IMR-90 (cell line): ENCODE results near the gene THSD7B. TPM values are rescaled to one million over a fixed set of nuclear protein-coding genes. Genes with fewer than 3 reads are reported as not detected.

Source experiments
- ATAC-seq: fragments of 200-7000 bp; cut with Tn5 transposase; 2 replicates; pipeline ENCODE4 v1.9.1; 2020; ENCODE audit warnings: low read depth, mild to moderate bottlenecking, moderate library complexity
- BruUV-seq: library from RNA; stranded (reverse); fragments of 400-500 nt; replicated peaks from 2 replicates; lab custom pipeline; 2021; lab: Mats Ljungman, UMichigan
- CTCF ChIA-PET: fragments of 300-600 bp; formaldehyde crosslinking; extraction: SDS; loops from one replicate; lab custom pipeline; 2021; ENCODE audit warnings: antibody characterized with exemption; lab: Yijun Ruan, JAX
- POLR2A ChIA-PET: fragments of 300-600 bp; sonication (Branson Sonifier 250); formaldehyde crosslinking; loops from one replicate; lab custom pipeline; 2022; ENCODE audit warnings: antibody characterized with exemption; ENCODE audit not compliant: unreplicated experiment; lab: Charles Lee
- DNase-seq: peaks from one replicate; pipeline ENCODE4 v3.0.0; 2013
- H2AFZ ChIP-seq: replicated peaks from 2 replicates; pipeline ENCODE3; 2013; ENCODE audit warnings: low read length, mild to moderate bottlenecking; ENCODE audit not compliant: poor library complexity
- H2AK5ac ChIP-seq: 2 replicates; pipeline ENCODE4 v1.6.1; 2013; ENCODE audit warnings: low read depth, low read length, inconsistent platforms
- H2AK9ac ChIP-seq: replicated peaks from 2 replicates; pipeline ENCODE3; 2013; ENCODE audit warnings: mild to moderate bottlenecking, low read depth, low read length, moderate library complexity; ENCODE audit not compliant: poor library complexity
- H2BK120ac ChIP-seq: 2 replicates; pipeline ENCODE4 v1.6.1; 2013; ENCODE audit warnings: low read depth, low read length, inconsistent platforms
- H2BK15ac ChIP-seq: 3 replicates; pipeline ENCODE4 v1.6.1; 2013; ENCODE audit warnings: low read depth, low read length, inconsistent platforms
- H2BK20ac ChIP-seq: 2 replicates; pipeline ENCODE4 v1.6.1; 2013; ENCODE audit warnings: low read depth, mild to moderate bottlenecking, inconsistent platforms, low read length, moderate library complexity
- H2BK5ac ChIP-seq: 2 replicates; pipeline ENCODE4 v1.6.1; 2013; ENCODE audit warnings: mild to moderate bottlenecking, low read depth, low read length, inconsistent platforms; ENCODE audit not compliant: poor library complexity, severe bottlenecking
- H3K14ac ChIP-seq: replicated peaks from 2 replicates; pipeline ENCODE4 v1.6.1; 2013; ENCODE audit warnings: low read depth, low read length, inconsistent platforms
- H3K18ac ChIP-seq: 2 replicates; pipeline ENCODE4 v1.6.1; 2013; ENCODE audit warnings: low read depth, low read length, control low read depth
- H3K23ac ChIP-seq: 2 replicates; pipeline ENCODE4 v1.6.1; 2013; ENCODE audit warnings: low read depth, low read length, inconsistent platforms
- H3K27ac ChIP-seq: 2 replicates; pipeline ENCODE4 v1.5.1; 2013; ENCODE audit warnings: mild to moderate bottlenecking, control low read depth, low read length; ENCODE audit not compliant: insufficient read depth
- H3K27me3 ChIP-seq: 2 replicates; pipeline ENCODE4 v1.6.1; 2013; ENCODE audit warnings: low read length; ENCODE audit not compliant: control insufficient read depth, insufficient read depth
- H3K36me3 ChIP-seq: 2 replicates; pipeline ENCODE4 v1.6.1; 2013; ENCODE audit warnings: low read length, mixed read lengths; ENCODE audit not compliant: control insufficient read depth, insufficient read depth
- H3K4ac ChIP-seq: 2 replicates; pipeline ENCODE4 v1.6.1; 2013; ENCODE audit warnings: low read depth, low read length, inconsistent platforms
- H3K4me1 ChIP-seq: 2 replicates; pipeline ENCODE4 v1.6.1; 2013; ENCODE audit warnings: low read length, mixed read lengths; ENCODE audit not compliant: control insufficient read depth, insufficient read depth
- H3K4me2 ChIP-seq: 2 replicates; pipeline ENCODE4 v1.6.1; 2013; ENCODE audit warnings: low read depth, mild to moderate bottlenecking, control low read depth, low read length, moderate library complexity
- H3K4me3 ChIP-seq: 2 replicates; pipeline ENCODE4 v1.5.1; 2013; ENCODE audit warnings: low read depth, mild to moderate bottlenecking, control low read depth, low read length, moderate library complexity; ENCODE audit not compliant: insufficient read depth
- H3K56ac ChIP-seq: 2 replicates; pipeline ENCODE4 v1.6.1; 2013; ENCODE audit warnings: low read length, inconsistent platforms; ENCODE audit not compliant: insufficient read depth; ENCODE audit errors: extremely low read depth
- H3K79me1 ChIP-seq, 2 experiments: 2 replicates each; pipeline ENCODE4 v1.6.1; 2013; ENCODE audit warnings: low read length in 2 of 2, inconsistent platforms in 1 of 2, low read depth in 1 of 2
- H3K9ac ChIP-seq: 2 replicates; pipeline ENCODE4 v1.6.1; 2013; ENCODE audit warnings: low read depth, low read length, control low read depth
- H3K9me1 ChIP-seq: 2 replicates; pipeline ENCODE4 v1.6.1; 2013; ENCODE audit warnings: low read length, inconsistent platforms; ENCODE audit not compliant: insufficient read depth
- H3K9me3 ChIP-seq: 2 replicates; pipeline ENCODE4 v1.6.1; 2013; ENCODE audit warnings: low read length; ENCODE audit not compliant: control insufficient read depth, insufficient read depth
- H4K20me1 ChIP-seq: 2 replicates; pipeline ENCODE4 v1.6.1; 2013; ENCODE audit warnings: low read length, inconsistent platforms; ENCODE audit not compliant: insufficient read depth
- H4K5ac ChIP-seq: 2 replicates; pipeline ENCODE4 v1.6.1; 2013; ENCODE audit warnings: mild to moderate bottlenecking, low read depth, low read length, control low read depth
- H4K8ac ChIP-seq, 2 experiments: 2 replicates each; pipeline ENCODE4 v1.6.1; 2013; ENCODE audit warnings: low read depth in 2 of 2, low read length in 2 of 2, control low read depth in 1 of 2, inconsistent platforms in 1 of 2
- H4K91ac ChIP-seq: 2 replicates; pipeline ENCODE4 v1.6.1; 2013; ENCODE audit warnings: low read depth, low read length, inconsistent platforms; ENCODE audit not compliant: insufficient read depth
- BHLHE40 ChIP-seq: fragments of 150-350 bp; IDR thresholded peaks from 2 replicates; pipeline ENCODE4 v1.6.1; 2016; ENCODE audit warnings: mild to moderate bottlenecking, low read depth, low read length
- CEBPB ChIP-seq: IDR thresholded peaks from 2 replicates; pipeline ENCODE4 v1.6.1; 2012; ENCODE audit warnings: low read depth, low read length, improper control_type of control experiment
- CHD1 ChIP-seq: IDR thresholded peaks from 2 replicates; pipeline ENCODE4 v1.6.1; 2012; ENCODE audit warnings: low read depth, low read length, improper control_type of control experiment
- ELK1 ChIP-seq: fragments of 150-350 bp; IDR thresholded peaks from 2 replicates; pipeline ENCODE4 v1.6.1; 2016; ENCODE audit warnings: low read depth, mild to moderate bottlenecking, low read length, moderate library complexity, borderline replicate concordance
- FOS ChIP-seq: fragments of 150-350 bp; IDR thresholded peaks from 2 replicates; pipeline ENCODE4 v1.6.1; 2016; ENCODE audit warnings: low read depth, low read length
- MAFK ChIP-seq: IDR thresholded peaks from 2 replicates; pipeline ENCODE4 v1.6.1; 2012; ENCODE audit warnings: low read depth, low read length, improper control_type of control experiment
- MAZ ChIP-seq: IDR thresholded peaks from 2 replicates; pipeline ENCODE4 v1.6.1; 2012; ENCODE audit warnings: low read depth, mild to moderate bottlenecking, low read length, improper control_type of control experiment, moderate library complexity, borderline replicate concordance
- MXI1 ChIP-seq: IDR thresholded peaks from 2 replicates; pipeline ENCODE4 v1.6.1; 2012; ENCODE audit warnings: low read depth, mild to moderate bottlenecking, low read length, moderate library complexity, borderline replicate concordance
- NFE2L2 ChIP-seq: fragments of 150-350 bp; IDR thresholded peaks from 2 replicates; pipeline ENCODE4 v1.6.1; 2016; ENCODE audit warnings: low read depth, mild to moderate bottlenecking, low read length
- POLR2A ChIP-seq: IDR thresholded peaks from 2 replicates; pipeline ENCODE4 v1.6.1; 2012; ENCODE audit warnings: mild to moderate bottlenecking, low read depth, low read length
- RAD21 ChIP-seq: IDR thresholded peaks from 2 replicates; pipeline ENCODE4 v1.6.1; 2012; ENCODE audit warnings: low read length, improper control_type of control experiment
- RCOR1 ChIP-seq: IDR thresholded peaks from 2 replicates; pipeline ENCODE4 v1.6.1; 2012; ENCODE audit warnings: mild to moderate bottlenecking, low read length, improper control_type of control experiment; ENCODE audit not compliant: insufficient replicate concordance
- RFX5 ChIP-seq: IDR thresholded peaks from 2 replicates; pipeline ENCODE4 v1.8.0; 2012; ENCODE audit warnings: low read depth, mild to moderate bottlenecking, low read length, moderate library complexity
- SMC3 ChIP-seq: fragments of 150-350 bp; IDR thresholded peaks from 2 replicates; pipeline ENCODE4 v1.6.1; 2016; ENCODE audit warnings: low read depth, mild to moderate bottlenecking, antibody characterized with exemption, low read length, moderate library complexity
- USF2 ChIP-seq: fragments of 150-350 bp; IDR thresholded peaks from 2 replicates; pipeline ENCODE4 v1.6.1; 2017; ENCODE audit warnings: mild to moderate bottlenecking, antibody characterized with exemption, low read length, low read depth
- WGBS, 2 experiments: methylation state at CpG; one replicate each; pipeline versions ENCODE4 v1.1.5 to v1.1.7; 2013; ENCODE audit warnings: missing lambda C conversion rate in 2 of 2; ENCODE audit not compliant: insufficient read length in 1 of 2; ENCODE audit errors: extremely low coverage in 2 of 2; 5-methylcytosine and 5-hydroxymethylcytosine counted together
- dilution Hi-C: fragments of 300-500 bp; cut with HindIII; formaldehyde crosslinking; loops from one replicate; pipeline ENCODE4 v1.14.3; 2018; ENCODE audit warnings: low sequenced_read_pairs; ENCODE audit not compliant: unreplicated experiment
- in situ Hi-C: fragments of 300-500 bp; cut with MboI; formaldehyde crosslinking; loops from 3 replicates; pipeline ENCODE4 v1.14.3; 2019; ENCODE audit warnings: low sequenced_read_pairs, inconsistent platforms, mixed read lengths
- intact Hi-C: fragments of 100-400 bp; cut with micrococcal nuclease; formaldehyde crosslinking; loops from 2 replicates; pipeline ENCODE4 v1.10.0; 2022
- polyA plus RNA-seq, 3 experiments: library from polyadenylated mRNA; depleted of rRNA; stranded (reverse); fragments of >200 nt; gene quantifications; 2 replicates each; pipeline ENCODE4 v1.2.3, GENCODE V29; 2012; ENCODE audit warnings: low replicate concordance in 1 of 3
- total RNA-seq: library from RNA; depleted of rRNA; stranded (reverse); fragments of >200 nt; gene quantifications from 2 replicates; pipeline ENCODE4 v1.2.3, GENCODE V29; 2012
- TF ChIP-seq, protein P1 (sequence below): conservative IDR thresholded peaks from 2 replicates; pipeline ENCODE4 v1.5.1; 2012; ENCODE audit warnings: mild to moderate bottlenecking, low read depth, low read length, improper control_type of control experiment

The THSD7B gene
- total and polyA plus RNA-seq, 2 of the 4 experiments (the other 2 are of a cell fraction), result not detected

DNA sequence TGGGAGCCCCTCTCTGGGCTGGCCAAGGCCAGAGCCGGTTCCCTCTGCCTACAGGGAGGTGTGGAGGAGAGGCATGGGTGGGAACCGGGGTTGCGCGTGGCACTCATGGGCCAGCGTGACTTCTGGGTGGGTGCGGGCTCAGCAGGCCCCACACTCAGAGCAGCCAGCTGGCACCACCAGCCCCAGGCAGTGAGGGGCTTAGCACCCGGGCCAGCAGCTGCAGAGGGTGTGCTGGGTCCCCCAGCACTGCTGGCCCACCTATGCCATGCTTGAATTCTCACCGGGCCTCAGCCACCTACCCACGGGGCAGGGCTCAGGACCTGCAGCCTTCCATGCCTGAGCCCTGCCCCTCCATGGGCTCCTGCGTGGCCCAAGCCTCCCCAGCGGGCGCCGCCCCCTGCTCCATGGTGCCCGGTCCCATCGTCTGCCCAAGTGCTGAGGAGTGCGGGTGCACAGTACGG lies 950.4 kb downstream of the THSD7B start:
- Histone ChIP-seq H3K27ac (no peak overlapping the region), H3K9me3 (peaks cover 5% of the 10 kb centered on the region; the same call in 1 of the 2 replicates), H3K36me3 (no peaks in the 10 kb centered on the region), H3K27me3 (no peaks in the 10 kb centered on the region), H2BK15ac (no peak overlapping the region), H3K4me2 (no peak overlapping the region), H3K4me1 (no peaks in the 10 kb centered on the region), H3K14ac (no peak overlapping the region), H2AK9ac (no peak overlapping the region), H3K9me1 (no peaks in the 10 kb centered on the region), H3K23ac (no peak overlapping the region), H4K5ac (no peak overlapping the region), H2AK5ac (no peak overlapping the region), H4K91ac (no peak overlapping the region), H4K8ac (no peak overlapping the region), H2AFZ (no peak overlapping the region), H2BK20ac (no peak overlapping the region), H3K18ac (no peak overlapping the region), H3K9ac (no peak overlapping the region), H2BK5ac (no peak overlapping the region), H3K4ac (no peak overlapping the region), H3K79me1 (no peaks in the 10 kb centered on the region), H2BK120ac (no peak overlapping the region), H3K56ac (no peak overlapping the region), H3K4me3 (no peak overlapping the region), H4K20me1 (no peaks in the 10 kb centered on the region)
- 51% methylated on average over 6 of the region's 17 CpGs; no CpG with 5 or more reads in 1 of the 2 experiments for WGBS, 2 experiments
- POLR2A ChIA-PET, result no interaction called here
- in situ Hi-C loops (no loop called here), intact Hi-C loops (no loop called here), dilution Hi-C loops (no loop called here)
- CTCF ChIA-PET, result interaction anchor here (0.6 kb wide), 1 partner anchor 1385 kb away, joined by 3 read pairs; no protein-coding TSS in a partner anchor
- TF ChIP-seq NFE2L2, result no peak
- no peak for TF ChIP-seq MAFK
- TF ChIP-seq, protein P1, sequence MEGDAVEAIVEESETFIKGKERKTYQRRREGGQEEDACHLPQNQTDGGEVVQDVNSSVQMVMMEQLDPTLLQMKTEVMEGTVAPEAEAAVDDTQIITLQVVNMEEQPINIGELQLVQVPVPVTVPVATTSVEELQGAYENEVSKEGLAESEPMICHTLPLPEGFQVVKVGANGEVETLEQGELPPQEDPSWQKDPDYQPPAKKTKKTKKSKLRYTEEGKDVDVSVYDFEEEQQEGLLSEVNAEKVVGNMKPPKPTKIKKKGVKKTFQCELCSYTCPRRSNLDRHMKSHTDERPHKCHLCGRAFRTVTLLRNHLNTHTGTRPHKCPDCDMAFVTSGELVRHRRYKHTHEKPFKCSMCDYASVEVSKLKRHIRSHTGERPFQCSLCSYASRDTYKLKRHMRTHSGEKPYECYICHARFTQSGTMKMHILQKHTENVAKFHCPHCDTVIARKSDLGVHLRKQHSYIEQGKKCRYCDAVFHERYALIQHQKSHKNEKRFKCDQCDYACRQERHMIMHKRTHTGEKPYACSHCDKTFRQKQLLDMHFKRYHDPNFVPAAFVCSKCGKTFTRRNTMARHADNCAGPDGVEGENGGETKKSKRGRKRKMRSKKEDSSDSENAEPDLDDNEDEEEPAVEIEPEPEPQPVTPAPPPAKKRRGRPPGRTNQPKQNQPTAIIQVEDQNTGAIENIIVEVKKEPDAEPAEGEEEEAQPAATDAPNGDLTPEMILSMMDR, result no peak
- no peak for TF ChIP-seq MXI1
- TF ChIP-seq POLR2A, result no peak
- TF ChIP-seq ELK1, result no peak
- TF ChIP-seq FOS, result no peak
- TF ChIP-seq MAZ, result no peak
- no peak for TF ChIP-seq CHD1
- no peak for TF ChIP-seq SMC3
- no peak for TF ChIP-seq CEBPB
- no peak for TF ChIP-seq RCOR1
- no peak for TF ChIP-seq RAD21
- no peak for TF ChIP-seq BHLHE40
- TF ChIP-seq USF2, result no peak
- TF ChIP-seq RFX5, result no peak
- BruUV-seq, result no TSS peak
- ATAC-seq, result no peak
- DNase-seq, result no peak
